CMK (cell line): Measurements from ENCODE around the gene PDLIM4.

Experiments
- DNase-seq: peaks from one replicate; pipeline ENCODE4 v3.0.0-alpha.2; 2010; ENCODE audit warnings: low read depth

PDLIM4 gene

GRCh38 chr5:132227485-132228240, 29.8 kb upstream of the PDLIM4 start, which contains the start of gene P4HA2:
Gene P4HA2, minus strand, starts transcription at chr5:132227853. Its CDS starts 9,227 bp downstream, at chr5:132218626.
- DNase-seq: no peak

DNA sequence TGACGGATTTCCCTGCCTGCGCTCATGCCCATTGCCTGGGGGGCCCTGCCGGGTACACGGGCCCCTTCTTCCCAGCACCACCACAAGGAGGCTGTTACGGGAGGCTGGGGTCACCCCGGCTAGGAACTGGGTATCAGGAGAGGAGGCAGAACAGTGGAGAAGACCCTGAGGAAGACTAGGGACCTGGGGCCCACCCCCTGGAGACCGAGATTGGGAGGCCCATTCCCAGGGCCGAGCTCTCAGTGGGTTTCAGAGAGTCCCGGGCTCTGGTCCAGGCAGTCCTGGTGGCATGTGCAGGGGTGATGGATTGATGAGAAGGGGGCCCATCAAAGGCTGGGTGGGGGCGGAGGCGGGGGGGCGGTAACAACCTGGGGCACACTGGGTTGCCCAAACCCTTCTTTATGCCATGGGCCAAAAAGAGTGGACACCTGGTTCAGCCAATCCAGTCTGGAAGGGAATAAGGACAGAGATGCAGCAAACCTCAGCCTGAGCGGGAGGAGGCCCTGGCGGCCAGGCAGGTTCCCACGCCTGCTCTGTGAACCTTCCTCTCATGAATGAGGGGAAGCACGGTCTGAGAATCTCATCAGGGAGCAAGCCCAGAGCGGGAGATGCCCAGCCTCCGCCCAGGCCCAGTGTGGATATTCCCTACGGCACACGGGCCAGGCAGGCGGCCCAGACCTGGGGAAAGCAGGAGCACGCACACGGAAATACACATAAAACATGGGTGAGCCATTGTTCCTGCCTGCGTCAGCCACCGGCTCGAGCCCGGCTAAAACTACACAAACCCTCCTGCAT, 29.1 kb upstream of the PDLIM4 start:
- no peak for DNase-seq

- DNase-seq: no peak
Observed at GRCh38 chr5:132229236-132229635, 28.3 kb upstream of the PDLIM4 start.

DNA sequence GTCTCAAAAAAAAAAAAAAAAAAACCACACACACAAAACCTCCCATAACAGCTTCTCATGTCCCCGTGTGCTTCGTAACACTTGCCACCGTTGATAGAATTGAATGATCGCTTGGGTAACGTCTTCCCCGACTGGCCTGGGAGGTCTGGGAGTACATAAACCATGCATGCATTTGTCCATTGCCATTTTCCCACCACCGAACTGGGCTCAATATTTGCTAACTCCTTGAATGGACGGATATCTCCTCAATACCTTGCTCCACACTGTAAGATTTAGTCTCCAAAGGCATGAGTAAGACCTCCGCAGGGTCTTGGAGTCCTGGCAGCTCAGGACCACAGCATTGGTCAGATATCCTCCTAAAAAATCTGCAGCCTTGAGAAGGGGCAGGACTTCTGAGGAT, 26.6 kb upstream of the PDLIM4 start:
- no peak for DNase-seq

- DNase-seq: no peak
Observed at GRCh38 chr5:132232465-132232864, 25.0 kb upstream of the PDLIM4 start.

GRCh38 chr5:132233081-132233480, 24.4 kb upstream of the PDLIM4 start:
- no peak for DNase-seq

- no peak for DNase-seq
Observed at GRCh38 chr5:132233811-132234683, 23.4 kb upstream of the PDLIM4 start.

GRCh38 chr5:132234684-132235062, 22.8 kb upstream of the PDLIM4 start:
- no peak for DNase-seq

GRCh38 chr5:132235340-132235739, 22.2 kb upstream of the PDLIM4 start:
- DNase-seq: no peak

GRCh38 chr5:132237141-132237540, 20.4 kb upstream of the PDLIM4 start:
- DNase-seq: no peak

DNA sequence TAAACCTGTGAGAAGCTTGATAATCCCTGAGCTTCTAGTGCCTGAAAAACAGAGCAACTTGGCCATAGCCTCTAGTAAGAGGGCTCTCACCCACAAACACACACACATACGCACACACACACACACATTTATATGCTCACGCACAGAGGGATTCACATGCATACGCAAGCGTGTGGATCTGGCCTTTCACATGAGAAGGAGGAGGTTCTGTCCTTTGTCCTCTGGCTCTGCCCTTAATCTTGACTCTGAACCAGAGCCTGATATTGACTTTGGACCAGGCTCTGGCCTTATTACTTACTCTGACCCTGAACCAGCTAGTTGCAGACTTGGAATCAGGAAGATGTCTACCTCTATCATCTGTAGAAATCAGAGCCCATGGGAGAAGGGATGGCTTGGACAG, 19.8 kb upstream of the PDLIM4 start:
- no peak for DNase-seq

DNA sequence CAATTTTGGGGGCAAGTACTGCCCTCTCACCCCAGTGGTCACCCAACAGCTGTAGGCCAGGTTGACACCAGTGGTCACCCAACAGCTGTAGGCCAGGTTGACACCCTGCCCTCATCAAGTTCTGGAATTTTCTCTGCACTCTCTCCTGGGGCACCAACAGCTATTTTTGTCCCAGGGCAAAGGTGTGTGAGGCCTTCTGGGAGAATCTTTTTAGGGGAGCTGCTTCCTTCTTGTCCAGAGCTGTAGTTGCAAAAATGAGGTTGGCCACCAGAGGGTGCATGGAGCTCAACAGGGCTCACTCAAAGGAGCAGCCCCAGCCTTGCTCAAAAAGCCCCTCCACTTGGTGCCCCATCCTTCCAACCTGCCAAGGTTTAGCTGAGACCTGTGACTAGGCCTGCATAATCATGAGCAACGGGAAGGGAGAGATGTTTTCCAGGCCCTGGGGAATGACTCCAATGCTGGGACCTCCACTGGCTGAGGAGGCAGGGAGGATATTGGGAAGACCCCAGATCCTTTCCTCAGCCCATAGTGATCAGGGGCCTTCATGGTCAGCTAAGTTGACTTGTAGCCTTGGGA, 19.2 kb upstream of the PDLIM4 start:
- DNase-seq: peak; percentile 55

DNA sequence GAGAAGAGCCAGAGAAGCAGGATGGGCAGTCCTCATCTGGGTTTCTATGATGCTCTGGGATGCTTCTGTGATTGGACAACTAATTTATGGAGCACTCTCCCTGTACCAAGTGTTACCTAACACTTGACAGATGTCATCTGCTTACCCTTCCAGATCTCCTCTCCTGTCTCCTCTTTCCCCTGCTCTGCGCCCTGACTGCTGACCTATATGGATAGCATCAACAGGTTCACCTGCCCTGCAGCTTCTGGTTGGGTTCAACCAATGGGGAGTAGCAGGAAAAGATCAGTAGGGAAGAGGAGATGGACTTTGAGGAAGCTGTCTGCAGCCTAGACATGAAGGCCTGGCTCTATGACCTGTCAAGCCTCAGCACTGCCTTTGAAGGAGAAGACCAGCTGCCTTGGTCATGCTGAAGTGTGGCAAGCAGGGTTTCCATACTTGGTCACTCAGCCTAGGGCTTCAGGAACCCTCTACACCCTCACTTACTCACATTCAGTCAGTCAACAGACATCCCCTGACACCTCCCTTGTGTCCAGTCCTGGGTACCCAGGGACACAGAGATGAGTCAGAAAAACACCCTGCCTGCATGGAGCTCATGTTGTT, 18.5 kb upstream of the PDLIM4 start:
- DNase-seq: no peak

DNA sequence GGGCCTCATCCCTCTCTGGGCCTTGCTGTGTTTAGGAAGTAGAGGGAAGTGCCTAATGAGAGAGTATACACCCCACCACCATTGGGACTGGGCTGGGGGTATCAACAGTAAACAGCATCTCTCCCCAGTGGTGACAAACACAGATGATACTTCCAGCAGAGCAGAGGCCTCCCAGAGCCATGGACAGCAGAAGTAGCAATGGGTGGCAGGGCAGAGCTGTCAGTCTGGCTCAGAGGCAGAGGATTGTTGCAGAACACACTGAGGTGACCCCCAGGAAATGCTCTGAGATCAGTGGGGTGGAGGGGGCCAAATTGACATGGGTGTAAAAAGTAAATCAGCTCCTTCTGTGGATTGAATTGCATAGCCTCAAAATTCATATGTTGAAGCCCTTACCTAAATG, 17.7 kb upstream of the PDLIM4 start:
- DNase-seq: no peak

- no peak for DNase-seq
Observed at GRCh38 chr5:132243366-132243977, 14.0 kb upstream of the PDLIM4 start.

GRCh38 chr5:132245593-132245992, 11.9 kb upstream of the PDLIM4 start:
- no peak for DNase-seq

DNA sequence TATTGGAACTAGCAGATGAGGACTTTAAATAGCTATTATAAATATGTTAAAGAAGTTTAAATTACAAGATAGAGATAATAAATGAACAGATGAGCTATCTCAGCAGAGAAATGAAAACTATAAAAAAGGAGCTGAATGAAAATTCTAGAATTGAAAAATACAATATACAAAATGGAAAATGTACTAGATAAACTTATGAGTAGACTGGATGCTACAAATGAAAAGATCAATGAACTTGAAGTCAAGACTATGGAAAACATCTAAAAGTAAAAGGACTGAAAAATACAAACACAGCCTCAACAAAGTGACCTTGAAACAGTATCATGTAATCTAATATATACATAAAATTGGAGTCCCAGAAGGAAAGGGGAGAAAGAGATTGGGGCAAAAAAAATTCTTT, 10.7 kb upstream of the PDLIM4 start:
- no peak for DNase-seq

DNA sequence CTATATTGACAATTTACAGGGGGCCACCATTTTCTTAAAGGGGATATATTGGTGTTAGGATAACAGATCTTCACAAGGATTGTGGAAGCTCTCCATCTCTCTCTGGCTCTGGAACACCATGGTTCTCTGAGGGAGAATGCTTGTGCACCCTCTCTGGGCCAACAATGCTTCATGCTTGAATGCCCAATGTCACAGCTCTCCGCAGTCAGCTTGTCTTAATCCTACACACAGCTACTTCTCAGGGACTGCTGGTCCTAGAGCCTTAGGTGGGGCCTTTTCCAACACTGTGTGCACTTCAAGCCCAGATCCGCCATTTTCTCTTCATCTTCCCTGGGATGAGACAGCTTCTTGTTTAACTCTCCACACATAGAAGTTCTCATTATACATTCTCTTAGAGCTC, 6.9 kb upstream of the PDLIM4 start:
- DNase-seq: no peak

- DNase-seq: no peak
Observed at GRCh38 chr5:132251220-132251725, 6.2 kb upstream of the PDLIM4 start.

DNA sequence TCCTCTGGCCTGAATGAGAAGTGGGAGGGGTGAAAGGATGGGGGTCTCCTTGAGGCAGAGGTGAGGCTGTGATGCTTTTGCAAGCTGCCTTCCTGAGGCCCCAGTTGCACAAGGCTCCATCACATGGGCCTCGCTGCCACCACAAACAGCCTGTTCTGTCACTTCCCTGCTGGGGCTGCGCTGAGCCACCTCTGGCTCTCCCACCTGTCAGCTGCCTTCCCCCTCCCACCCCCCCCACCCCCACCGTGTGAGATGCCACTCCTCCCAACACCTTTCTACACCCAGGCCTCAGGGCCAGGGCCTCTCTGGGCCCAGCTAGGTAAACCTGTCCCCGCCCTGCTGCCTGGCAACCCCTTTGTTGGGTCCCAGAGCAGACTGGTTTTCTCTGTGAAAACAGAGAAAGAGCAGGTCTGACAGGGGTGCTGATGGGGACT, 4.5 kb upstream of the PDLIM4 start:
- no peak for DNase-seq
